Cardiac fibroblast (primary cell): Measurements from ENCODE around the gene BBS9.

Experiments
- DNase-seq, 2 donors: peaks; one replicate each; pipeline versions ENCODE4 v3.0.0 to v3.0.0-alpha.2; 2010; ENCODE audit warnings: low read depth in 2 of 2
- H3K4me3 ChIP-seq, 2 donors: replicated peaks in 1 of 2; 1 replicate in 1 of 2; 2 replicates in 1 of 2; pipeline ENCODE4 v1.5.1; 2011; ENCODE audit warnings: low read depth in 2 of 2, low read length in 2 of 2, mild to moderate bottlenecking in 2 of 2, moderate library complexity in 1 of 2
- TF ChIP-seq, protein P1 (sequence below): IDR thresholded peaks from one replicate; pipeline ENCODE4 v1.5.1; 2011; ENCODE audit warnings: low read depth, mild to moderate bottlenecking, low read length, inconsistent platforms

BBS9 gene

DNA sequence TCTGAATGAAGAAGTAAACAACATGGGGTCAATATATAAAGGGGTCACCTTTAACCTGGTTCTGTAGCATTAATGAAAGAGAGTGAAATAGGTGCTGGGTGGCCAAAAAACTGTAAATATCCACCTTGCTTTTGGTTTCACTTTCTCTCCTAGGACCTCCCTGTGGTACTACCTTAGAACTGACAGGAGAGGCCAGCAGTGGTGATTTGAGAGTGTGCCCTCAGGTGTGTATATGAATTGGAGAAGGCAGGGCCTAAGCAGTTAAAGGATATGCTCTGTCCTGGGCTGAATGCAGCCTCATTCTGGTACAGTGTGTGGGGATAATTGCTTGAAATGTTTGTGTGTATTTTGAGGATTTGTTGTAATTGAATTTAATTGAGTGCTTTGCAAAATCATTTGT, 62.0 kb downstream of the BBS9 start:
- TF ChIP-seq, protein P1, sequence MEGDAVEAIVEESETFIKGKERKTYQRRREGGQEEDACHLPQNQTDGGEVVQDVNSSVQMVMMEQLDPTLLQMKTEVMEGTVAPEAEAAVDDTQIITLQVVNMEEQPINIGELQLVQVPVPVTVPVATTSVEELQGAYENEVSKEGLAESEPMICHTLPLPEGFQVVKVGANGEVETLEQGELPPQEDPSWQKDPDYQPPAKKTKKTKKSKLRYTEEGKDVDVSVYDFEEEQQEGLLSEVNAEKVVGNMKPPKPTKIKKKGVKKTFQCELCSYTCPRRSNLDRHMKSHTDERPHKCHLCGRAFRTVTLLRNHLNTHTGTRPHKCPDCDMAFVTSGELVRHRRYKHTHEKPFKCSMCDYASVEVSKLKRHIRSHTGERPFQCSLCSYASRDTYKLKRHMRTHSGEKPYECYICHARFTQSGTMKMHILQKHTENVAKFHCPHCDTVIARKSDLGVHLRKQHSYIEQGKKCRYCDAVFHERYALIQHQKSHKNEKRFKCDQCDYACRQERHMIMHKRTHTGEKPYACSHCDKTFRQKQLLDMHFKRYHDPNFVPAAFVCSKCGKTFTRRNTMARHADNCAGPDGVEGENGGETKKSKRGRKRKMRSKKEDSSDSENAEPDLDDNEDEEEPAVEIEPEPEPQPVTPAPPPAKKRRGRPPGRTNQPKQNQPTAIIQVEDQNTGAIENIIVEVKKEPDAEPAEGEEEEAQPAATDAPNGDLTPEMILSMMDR: no peak
- DNase-seq: no peak
- H3K4me3 ChIP-seq: no peak overlapping the region

DNA sequence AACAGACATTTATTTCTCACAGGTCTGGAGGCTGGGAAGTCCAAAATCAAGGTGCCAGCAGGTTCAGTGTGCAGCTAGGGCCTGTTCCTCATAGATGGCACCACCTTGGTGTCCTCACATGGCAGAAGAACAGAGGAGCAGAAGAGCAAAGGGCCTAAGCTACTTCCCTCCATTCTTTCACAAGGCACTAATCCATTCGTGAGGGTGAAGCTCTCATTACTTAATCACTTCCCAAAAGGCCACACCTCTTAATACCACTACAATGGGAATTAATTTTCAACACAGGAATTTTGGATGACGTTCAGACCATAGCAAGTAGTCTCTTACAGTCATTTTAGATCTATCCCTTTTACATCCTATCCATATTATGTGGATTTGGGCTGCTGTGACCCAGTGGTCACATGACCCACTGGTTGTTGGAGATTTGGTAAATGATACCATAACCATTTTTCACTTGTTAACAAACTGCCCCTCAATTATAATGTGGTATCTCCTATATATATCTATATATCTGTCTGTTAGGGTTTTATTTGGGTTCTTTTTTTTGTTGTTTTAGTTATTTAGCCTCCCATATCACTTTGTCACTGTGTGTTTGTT, 63.4 kb downstream of the BBS9 start:
- TF ChIP-seq, protein P1: no peak
- H3K4me3 ChIP-seq: no peak overlapping the region
- DNase-seq: no peak

DNA sequence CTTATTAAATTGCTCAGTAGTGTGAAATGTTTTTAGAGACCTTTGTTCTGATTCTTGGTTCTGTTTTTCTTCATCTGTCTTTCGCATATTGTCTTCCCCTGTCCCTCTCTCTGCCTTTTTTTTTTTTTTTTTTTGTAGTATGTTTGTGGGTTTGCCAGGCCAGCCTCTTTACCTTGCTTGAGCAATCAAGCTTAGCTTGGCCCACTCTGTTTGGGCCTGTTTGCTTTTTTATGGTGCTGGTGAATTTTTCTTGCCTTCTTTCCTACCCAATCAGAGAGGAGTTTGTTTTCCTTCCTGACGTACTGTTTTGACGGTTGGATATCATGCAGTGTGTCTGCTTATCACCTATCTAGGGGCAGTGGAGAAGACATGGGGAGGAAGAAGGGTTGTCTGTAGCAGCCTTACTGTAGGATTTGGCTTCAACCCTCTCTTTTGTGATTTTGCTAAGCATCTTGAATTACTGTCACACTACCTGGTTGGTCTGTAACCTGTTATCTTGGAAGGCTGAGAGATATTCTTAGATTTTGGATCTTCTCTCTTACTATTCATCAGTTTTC, 64.0 kb downstream of the BBS9 start:
- no peak overlapping the region for H3K4me3 ChIP-seq
- DNase-seq: no peak
- TF ChIP-seq, protein P1: no peak

DNA sequence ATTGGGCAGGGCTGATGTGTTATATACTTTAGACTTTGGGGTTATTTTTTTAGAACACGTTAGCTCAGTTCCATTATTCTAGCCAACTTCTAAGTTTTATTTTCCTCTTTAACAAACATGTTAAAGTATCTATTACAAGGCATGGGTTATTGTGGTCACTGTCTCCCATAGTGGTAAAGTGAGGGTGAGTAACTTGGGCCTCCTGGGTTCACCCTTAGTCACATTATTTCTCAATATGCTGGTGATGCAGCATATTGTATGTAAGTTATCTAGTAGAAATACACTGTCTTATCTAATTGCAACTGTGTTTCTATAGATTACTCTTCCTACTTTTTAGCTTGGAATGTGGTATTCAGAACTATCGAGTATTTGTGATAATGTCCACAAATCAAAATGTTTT, 65.9 kb downstream of the BBS9 start:
- peak; percentile 72 to 92 for DNase-seq
- TF ChIP-seq, protein P1: no peak
- no peak overlapping the region for H3K4me3 ChIP-seq

DNA sequence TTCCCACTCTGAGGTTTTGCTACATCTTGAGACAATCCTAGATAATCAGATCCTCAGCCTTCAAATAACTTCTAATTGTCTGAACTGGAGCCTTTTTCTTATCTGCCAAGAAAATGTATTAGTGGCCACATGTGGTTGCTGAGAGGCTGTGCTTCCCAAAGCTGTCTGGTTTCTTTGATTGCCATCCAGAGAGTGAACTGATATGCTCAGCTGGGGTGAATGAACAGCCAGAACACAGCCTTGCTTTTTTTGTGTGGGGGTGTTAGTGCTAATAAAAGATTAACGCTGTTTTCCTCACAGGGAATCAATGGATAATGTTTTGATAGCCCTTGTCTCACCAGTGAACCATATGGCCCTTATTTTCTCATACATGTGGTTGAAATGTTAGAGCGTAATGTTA, 66.9 kb downstream of the BBS9 start:
- peak in 1 of 2 donors; percentile 45 for DNase-seq
- no peak overlapping the region for H3K4me3 ChIP-seq

DNA sequence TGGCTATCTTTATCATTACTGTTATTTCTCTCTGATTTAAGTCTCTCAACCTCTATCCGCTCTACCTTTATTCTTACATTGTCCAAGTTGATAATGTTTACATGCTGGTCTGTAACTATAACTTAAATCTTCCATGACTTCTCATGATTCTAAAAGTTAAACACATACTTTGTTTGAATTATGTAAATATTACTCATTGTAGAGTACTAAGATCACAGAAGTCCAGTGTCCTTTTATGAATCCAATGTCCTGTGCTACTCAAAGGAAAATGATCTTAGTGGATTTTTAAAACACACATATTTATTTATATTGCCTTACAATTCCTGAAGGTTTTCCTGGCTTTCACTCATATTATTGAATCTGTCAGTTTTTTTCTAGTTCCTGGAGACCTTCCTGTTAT, 70.9 kb downstream of the BBS9 start:
- no peak overlapping the region for H3K4me3 ChIP-seq
- DNase-seq: no peak
- TF ChIP-seq, protein P1: no peak

More for the DNA sequence above, 66.9 kb downstream of the BBS9 start:
- TF ChIP-seq, protein P1: no peak

DNA sequence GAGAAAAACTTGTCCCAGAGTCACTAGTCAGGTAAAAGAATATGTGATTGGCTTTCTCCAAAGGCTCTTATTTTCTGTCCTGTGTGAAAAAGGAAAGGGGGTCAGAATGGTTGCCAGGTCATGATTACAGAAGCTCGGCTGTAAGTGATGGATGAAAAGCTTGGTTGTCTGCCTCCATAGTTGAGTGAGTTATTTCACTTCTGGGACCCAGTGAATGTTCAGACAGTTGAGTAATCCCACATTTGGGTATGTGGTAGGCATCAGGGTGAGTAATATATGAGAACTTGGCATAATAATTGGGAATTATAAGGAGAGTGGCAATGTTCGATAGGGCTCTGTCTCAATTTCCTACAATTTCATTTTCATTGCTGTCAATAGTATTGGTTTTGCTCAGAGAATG, 72.5 kb downstream of the BBS9 start:
- no peak overlapping the region for H3K4me3 ChIP-seq
- TF ChIP-seq, protein P1: no peak
- no peak for DNase-seq
